CD4-positive, alpha-beta T cell (primary cell): ENCODE measurements around the gene OR51D1. TPM values are rescaled to one million over a fixed set of nuclear protein-coding genes. Genes with fewer than 3 reads are reported as not detected.
A peak's percentile ranks its signal among the peaks of the same experiment; 100 is the strongest.

Source experiments
- ATAC-seq: fragments of 200-7000 bp; cut with Tn5 transposase; one replicate; pipeline ENCODE4 v1.10.0; 2022; ENCODE audit warnings: mild to moderate bottlenecking; ENCODE audit not compliant: poor library complexity
- CTCF ChIA-PET: fragments of 350-600 bp; sonication (Branson Sonifier 250); formaldehyde crosslinking; loops from one replicate; lab custom pipeline; 2021; ENCODE audit warnings: antibody characterized with exemption, inconsistent platforms; lab: Charles Lee
- POLR2A ChIA-PET: fragments of 350-600 bp; sonication (Branson Sonifier 250); formaldehyde crosslinking; loops from one replicate; lab custom pipeline; 2021; ENCODE audit warnings: antibody characterized with exemption, inconsistent platforms; lab: Charles Lee
- DNase-seq, 14 experiments: peaks; one replicate each; pipeline ENCODE4 v3.0.0-alpha.2; 2013 to 2020; ENCODE audit warnings: mixed read lengths in 2 of 14
- H3K27ac ChIP-seq, 2 donors: one replicate each; pipeline versions ENCODE4 v1.5.1 to v1.7.0; 2013; ENCODE audit warnings: low read length in 2 of 2, low read depth in 1 of 2, mild to moderate bottlenecking in 1 of 2
- H3K27me3 ChIP-seq, 2 experiments: 1 replicate in 1 of 2; 2 replicates in 1 of 2; pipeline versions ENCODE4 v1.6.1 to v1.7.0; 2013; ENCODE audit warnings: low read length in 2 of 2, control low read depth in 1 of 2, mild to moderate bottlenecking in 1 of 2, moderate library complexity in 1 of 2; ENCODE audit not compliant: insufficient read depth in 2 of 2, control insufficient read depth in 1 of 2
- H3K36me3 ChIP-seq: one replicate; pipeline ENCODE4 v1.6.1; 2013; ENCODE audit warnings: low read length, control low read depth; ENCODE audit not compliant: insufficient read depth
- H3K4me1 ChIP-seq: one replicate; pipeline ENCODE4 v1.6.1; 2013; ENCODE audit warnings: low read length, control low read depth; ENCODE audit not compliant: insufficient read depth
- H3K4me3 ChIP-seq: one replicate; pipeline ENCODE4 v1.5.1; 2013; ENCODE audit warnings: mild to moderate bottlenecking, low read length, moderate library complexity
- H3K9me3 ChIP-seq, 2 experiments: 1 replicate in 1 of 2; 2 replicates in 1 of 2; pipeline versions ENCODE4 v1.6.1 to v1.7.0; 2013; ENCODE audit warnings: low read length in 2 of 2, mild to moderate bottlenecking in 2 of 2, control low read depth in 1 of 2, moderate library complexity in 1 of 2; ENCODE audit not compliant: control insufficient read depth in 1 of 2, insufficient read depth in 1 of 2
- H3K27ac Mint-ChIP-seq: one replicate; pipeline ENCODE4 v1.8.0; 2020; ENCODE audit warnings: mixed read lengths
- H3K27me3 Mint-ChIP-seq: one replicate; pipeline ENCODE4 v1.8.0; 2021; ENCODE audit warnings: mixed read lengths
- H3K36me3 Mint-ChIP-seq: one replicate; pipeline ENCODE4 v1.8.0; 2021; ENCODE audit warnings: low read depth, mixed read lengths
- H3K4me1 Mint-ChIP-seq: one replicate; pipeline ENCODE4 v1.8.0; 2021; ENCODE audit warnings: low read depth, mixed read lengths
- H3K4me3 Mint-ChIP-seq: one replicate; pipeline ENCODE4 v1.8.0; 2020; ENCODE audit warnings: mild to moderate bottlenecking, mixed read lengths
- H3K9me3 Mint-ChIP-seq: one replicate; pipeline ENCODE4 v1.8.0; 2020; ENCODE audit warnings: mixed read lengths
- CTCF ChIP-seq: fragments of 200-600 bp; IDR thresholded peaks from one replicate; pipeline ENCODE4 v1.8.0; 2022; ENCODE audit warnings: antibody characterized with exemption, mild to moderate bottlenecking
- intact Hi-C, 2 experiments: fragments of 100-400 bp; cut with DNase I in 1 of 2; cut with micrococcal nuclease in 1 of 2; formaldehyde crosslinking; loops; one replicate each; pipeline versions ENCODE4 v1.15.1 to v1.9.0; 2023 to 2025; cut with DNase I, micrococcal nuclease
- total RNA-seq, 174 experiments: library from RNA in 2 of 174; stranded (reverse) in 2 of 174; gene quantifications; one replicate each; pipeline ENCODE4 v1.2.3 and lab custom pipeline; 2021 to 2026

OR51D1 gene
- total RNA-seq, 2 experiments from 2014 or later, result not detected

- H3K27ac Mint-ChIP-seq, result no peak overlapping the region
- intact Hi-C loops, result loop anchor here in 1 of 2 experiments (5.0 to 10.0 kb wide), 3 partner anchors 213 to 1632 kb away; partner anchors contain the start of genes CNGA4 and TRIM21
Measured at GRCh38 chr11:4605057-4605456, 32.2 kb upstream of the OR51D1 start.

GRCh38 chr11:4606231-4607015, 30.9 kb upstream of the OR51D1 start:
- no peak overlapping the region for H3K27ac ChIP-seq
- H3K4me1 ChIP-seq, result peaks cover 23% of the 10 kb centered on the region
- no peaks in the 10 kb centered on the region for H3K9me3 ChIP-seq
- peak overlapping the region; percentile 87 for H3K4me3 Mint-ChIP-seq
- H3K27ac Mint-ChIP-seq, result peak overlapping the region; percentile 86
- no peaks in the 10 kb centered on the region for H3K27me3 ChIP-seq
- peaks cover 3% of the 10 kb centered on the region for H3K9me3 Mint-ChIP-seq
- H3K4me3 ChIP-seq, result no peak overlapping the region
- peaks cover 36% of the 10 kb centered on the region for H3K36me3 ChIP-seq
- H3K36me3 Mint-ChIP-seq, result peaks cover 41% of the 10 kb centered on the region
- POLR2A ChIA-PET, result no interaction called here
- peaks cover 53% of the 10 kb centered on the region for H3K4me1 Mint-ChIP-seq
- TF ChIP-seq CTCF, result no peak
- H3K27me3 Mint-ChIP-seq, result no peaks in the 10 kb centered on the region
- CTCF ChIA-PET, result interaction anchor here (1.3 kb wide), 1 partner anchor 31 kb away, joined by 5 read pairs; the partner anchor contains the start of gene OR51D1
- intact Hi-C loops, result loop anchor here in 1 of 2 experiments (5.0 to 10.0 kb wide), 3 partner anchors 214 to 1631 kb away; partner anchors contain the start of genes CNGA4 and TRIM21
- ATAC-seq, result no peak
- DNase-seq, result no peak

More at GRCh38 chr11:4605057-4605456, 32.2 kb upstream of the OR51D1 start:
- no peaks in the 10 kb centered on the region for H3K27me3 ChIP-seq
- Mint-ChIP-seq H3K4me3 (peak overlapping the region; percentile 16), H3K4me1 (peaks cover 46% of the 10 kb centered on the region), H3K27me3 (no peaks in the 10 kb centered on the region), H3K36me3 (peaks cover 54% of the 10 kb centered on the region), H3K9me3 (peaks cover 3% of the 10 kb centered on the region)
- peaks cover 20% of the 10 kb centered on the region for H3K4me1 ChIP-seq
- no peak for DNase-seq
- no peak overlapping the region for H3K27ac ChIP-seq
- ATAC-seq, result no peak
- no peaks in the 10 kb centered on the region for H3K9me3 ChIP-seq
- CTCF ChIA-PET, result no interaction called here
- no peak for TF ChIP-seq CTCF
- no peak overlapping the region for H3K4me3 ChIP-seq
- peaks cover 49% of the 10 kb centered on the region for H3K36me3 ChIP-seq
- POLR2A ChIA-PET, result no interaction called here

- no peak for TF ChIP-seq CTCF
- ATAC-seq, result no peak
- Mint-ChIP-seq H3K27me3 (no peaks in the 10 kb centered on the region), H3K4me3 (peak overlapping the region; percentile 87), H3K4me1 (peaks cover 53% of the 10 kb centered on the region), H3K9me3 (peaks cover 3% of the 10 kb centered on the region), H3K27ac (peak overlapping the region; percentile 86), H3K36me3 (peaks cover 34% of the 10 kb centered on the region)
- H3K4me3 ChIP-seq, result peak overlapping the region; percentile 81
- intact Hi-C loops, result loop anchor here in 1 of 2 experiments (5.0 to 10.0 kb wide), 3 partner anchors 215 to 1630 kb away; partner anchors contain the start of genes CNGA4 and TRIM21
- peaks cover 23% of the 10 kb centered on the region for H3K4me1 ChIP-seq
- no peaks in the 10 kb centered on the region for H3K9me3 ChIP-seq
- no peaks in the 10 kb centered on the region for H3K27me3 ChIP-seq
- ChIA-PET POLR2A (no interaction called here), CTCF (interaction anchor here (1.3 kb wide), 1 partner anchor 30 kb away, joined by 5 read pairs; the partner anchor contains the start of gene OR51D1)
- peak in 1 of 14 experiments; percentile 4 for DNase-seq
- H3K36me3 ChIP-seq, result peaks cover 29% of the 10 kb centered on the region
- H3K27ac ChIP-seq, result no peak overlapping the region
Measured at GRCh38 chr11:4607096-4607495, 30.2 kb upstream of the OR51D1 start.
